ENCODE results near the gene DCHS2.

DNA sequence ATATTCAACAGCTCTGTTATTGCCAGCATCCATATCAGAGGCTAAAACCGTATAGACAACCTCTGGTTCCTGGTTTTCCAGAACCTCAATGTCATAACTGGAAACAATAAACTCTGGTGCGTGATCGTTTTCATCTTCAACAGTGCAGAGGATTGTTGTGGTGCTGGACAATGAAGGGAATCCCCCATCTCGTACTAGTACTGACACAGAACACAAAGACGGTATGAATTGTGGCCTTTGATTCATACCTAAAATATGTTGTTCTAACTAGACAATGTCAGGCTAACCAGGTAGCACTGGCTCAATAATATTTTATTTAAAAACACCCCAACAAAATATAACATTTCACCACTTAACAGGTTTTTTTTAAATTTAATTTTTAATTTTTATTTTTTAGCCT lies 186.9 kb downstream of the DCHS2 start:
- TF ChIP-seq EP300 (IDR thresholded peaks at IDR 0.05) (no peak), CTCF (IDR thresholded peaks at IDR 0.05) (no peak)

All from tibial nerve (tissue), 4 donors.